Fibroblast of the aortic adventitia (primary cell): ENCODE measurements around the gene TRHDE. TPM values are rescaled to one million over a fixed set of nuclear protein-coding genes. Genes with fewer than 3 reads are reported as not detected.

Source experiments
- DNase-seq: peaks from one replicate; pipeline ENCODE4 v3.0.0-alpha.2; 2010; ENCODE audit warnings: low read depth
- H3K4me3 ChIP-seq: 2 replicates; pipeline ENCODE4 v1.5.1; 2011; ENCODE audit warnings: low read depth, mild to moderate bottlenecking, control low read depth, low read length, moderate library complexity
- CTCF ChIP-seq: IDR thresholded peaks from 2 replicates; pipeline ENCODE4 v1.5.1; 2011; ENCODE audit warnings: mild to moderate bottlenecking, low read length, control low read depth, inconsistent platforms; ENCODE audit not compliant: insufficient read depth
- total RNA-seq: library from RNA; depleted of rRNA; stranded (reverse); fragments of >200 nt; gene quantifications from 2 replicates; pipeline ENCODE4 v1.2.3, GENCODE V29; 2012; ENCODE audit warnings: low replicate concordance

Gene TRHDE
- total RNA-seq, 1 donor, result 10.0 TPM

GRCh38 chr12:72602581-72602980 lies 330.4 kb downstream of the TRHDE start:
- no peak for TF ChIP-seq CTCF
- H3K4me3 ChIP-seq, result no peak overlapping the region
- DNase-seq, result no peak

- H3K4me3 ChIP-seq, result no peak overlapping the region
- TF ChIP-seq CTCF, result no peak
- no peak for DNase-seq
Measured at GRCh38 chr12:72605975-72606374, 333.8 kb downstream of the TRHDE start.

- no peak for TF ChIP-seq CTCF
- no peak for DNase-seq
- H3K4me3 ChIP-seq, result no peak overlapping the region
Measured at GRCh38 chr12:72610342-72610741, 338.2 kb downstream of the TRHDE start.

- no peak for TF ChIP-seq CTCF
- H3K4me3 ChIP-seq, result no peak overlapping the region
- no peak for DNase-seq
Measured at GRCh38 chr12:72610854-72611358, 338.7 kb downstream of the TRHDE start.

GRCh38 chr12:72612171-72612570 lies 340.0 kb downstream of the TRHDE start:
- DNase-seq, result no peak
- H3K4me3 ChIP-seq, result no peak overlapping the region
- TF ChIP-seq CTCF, result no peak

- no peak overlapping the region for H3K4me3 ChIP-seq
- TF ChIP-seq CTCF, result no peak
- DNase-seq, result no peak
Measured at GRCh38 chr12:72618764-72619163, 346.6 kb downstream of the TRHDE start.

GRCh38 chr12:72622556-72622955 lies 350.4 kb downstream of the TRHDE start:
- H3K4me3 ChIP-seq, result no peak overlapping the region
- no peak for DNase-seq
- no peak for TF ChIP-seq CTCF
